ENCODE data around the gene DCP1A. TPM values are rescaled to one million over a fixed set of nuclear protein-coding genes. Genes with fewer than 3 reads are reported as not detected.

DCP1A gene
- total and polyA plus RNA-seq, 2 of the 13 experiments (the other 11 are each of a cell fraction or from before 2014, with no cell fraction given): 14.2 to 41.2 TPM

DNA sequence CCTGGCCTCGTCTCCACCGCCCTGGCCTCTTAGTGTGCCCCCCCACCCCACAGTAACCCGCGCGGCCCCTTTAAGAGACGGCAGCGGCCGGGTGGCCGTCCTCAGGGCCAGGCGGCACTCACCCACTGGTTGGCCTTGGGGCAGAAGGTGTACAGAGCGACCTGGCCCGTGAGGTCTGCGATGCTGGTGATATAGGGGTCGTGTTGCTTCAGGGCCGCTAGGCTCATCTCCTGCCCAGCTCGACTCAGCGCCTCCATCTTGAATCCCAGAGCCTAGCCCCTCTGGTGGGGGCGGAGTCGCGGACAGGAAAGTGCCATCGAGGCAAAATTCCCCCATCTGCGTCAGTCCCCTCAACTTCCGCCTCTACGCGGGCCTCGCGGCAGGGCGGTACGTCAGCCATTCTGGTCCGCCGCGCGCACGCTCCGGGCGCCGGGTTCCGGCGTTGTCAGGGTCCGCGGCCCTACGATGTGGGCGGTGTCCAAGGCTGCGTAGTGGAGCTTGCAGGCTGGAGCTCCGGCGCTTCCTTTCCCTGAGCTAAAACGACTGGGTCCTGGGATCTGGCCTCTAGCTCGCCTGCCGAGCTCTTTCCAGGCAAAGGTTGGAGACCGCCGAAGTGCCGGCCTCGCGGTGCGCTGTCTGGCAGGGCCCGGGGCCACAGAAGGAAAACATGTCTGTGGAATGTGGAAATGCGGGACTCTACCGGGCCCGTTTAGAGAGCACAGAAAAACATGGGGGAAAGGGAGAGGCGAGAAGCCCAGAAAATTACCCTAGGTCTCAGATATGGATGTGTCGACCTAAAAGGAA, at the start of gene DCP1A (continued):
- TF ChIP-seq, protein P1, sequence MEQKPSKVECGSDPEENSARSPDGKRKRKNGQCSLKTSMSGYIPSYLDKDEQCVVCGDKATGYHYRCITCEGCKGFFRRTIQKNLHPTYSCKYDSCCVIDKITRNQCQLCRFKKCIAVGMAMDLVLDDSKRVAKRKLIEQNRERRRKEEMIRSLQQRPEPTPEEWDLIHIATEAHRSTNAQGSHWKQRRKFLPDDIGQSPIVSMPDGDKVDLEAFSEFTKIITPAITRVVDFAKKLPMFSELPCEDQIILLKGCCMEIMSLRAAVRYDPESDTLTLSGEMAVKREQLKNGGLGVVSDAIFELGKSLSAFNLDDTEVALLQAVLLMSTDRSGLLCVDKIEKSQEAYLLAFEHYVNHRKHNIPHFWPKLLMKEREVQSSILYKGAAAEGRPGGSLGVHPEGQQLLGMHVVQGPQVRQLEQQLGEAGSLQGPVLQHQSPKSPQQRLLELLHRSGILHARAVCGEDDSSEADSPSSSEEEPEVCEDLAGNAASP (CRISPR knock-in tag; IDR thresholded peaks at IDR 0.05; ENCODE audit: borderline replicate concordance): peak; percentile 75
- TF ChIP-seq, protein P2, sequence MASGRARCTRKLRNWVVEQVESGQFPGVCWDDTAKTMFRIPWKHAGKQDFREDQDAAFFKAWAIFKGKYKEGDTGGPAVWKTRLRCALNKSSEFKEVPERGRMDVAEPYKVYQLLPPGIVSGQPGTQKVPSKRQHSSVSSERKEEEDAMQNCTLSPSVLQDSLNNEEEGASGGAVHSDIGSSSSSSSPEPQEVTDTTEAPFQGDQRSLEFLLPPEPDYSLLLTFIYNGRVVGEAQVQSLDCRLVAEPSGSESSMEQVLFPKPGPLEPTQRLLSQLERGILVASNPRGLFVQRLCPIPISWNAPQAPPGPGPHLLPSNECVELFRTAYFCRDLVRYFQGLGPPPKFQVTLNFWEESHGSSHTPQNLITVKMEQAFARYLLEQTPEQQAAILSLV (CRISPR knock-in tag; IDR thresholded peaks at IDR 0.05; ENCODE audit: borderline replicate concordance): peak; percentile 97
- TF ChIP-seq, protein P3, sequence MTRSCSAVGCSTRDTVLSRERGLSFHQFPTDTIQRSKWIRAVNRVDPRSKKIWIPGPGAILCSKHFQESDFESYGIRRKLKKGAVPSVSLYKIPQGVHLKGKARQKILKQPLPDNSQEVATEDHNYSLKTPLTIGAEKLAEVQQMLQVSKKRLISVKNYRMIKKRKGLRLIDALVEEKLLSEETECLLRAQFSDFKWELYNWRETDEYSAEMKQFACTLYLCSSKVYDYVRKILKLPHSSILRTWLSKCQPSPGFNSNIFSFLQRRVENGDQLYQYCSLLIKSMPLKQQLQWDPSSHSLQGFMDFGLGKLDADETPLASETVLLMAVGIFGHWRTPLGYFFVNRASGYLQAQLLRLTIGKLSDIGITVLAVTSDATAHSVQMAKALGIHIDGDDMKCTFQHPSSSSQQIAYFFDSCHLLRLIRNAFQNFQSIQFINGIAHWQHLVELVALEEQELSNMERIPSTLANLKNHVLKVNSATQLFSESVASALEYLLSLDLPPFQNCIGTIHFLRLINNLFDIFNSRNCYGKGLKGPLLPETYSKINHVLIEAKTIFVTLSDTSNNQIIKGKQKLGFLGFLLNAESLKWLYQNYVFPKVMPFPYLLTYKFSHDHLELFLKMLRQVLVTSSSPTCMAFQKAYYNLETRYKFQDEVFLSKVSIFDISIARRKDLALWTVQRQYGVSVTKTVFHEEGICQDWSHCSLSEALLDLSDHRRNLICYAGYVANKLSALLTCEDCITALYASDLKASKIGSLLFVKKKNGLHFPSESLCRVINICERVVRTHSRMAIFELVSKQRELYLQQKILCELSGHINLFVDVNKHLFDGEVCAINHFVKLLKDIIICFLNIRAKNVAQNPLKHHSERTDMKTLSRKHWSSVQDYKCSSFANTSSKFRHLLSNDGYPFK (CRISPR knock-in tag; IDR thresholded peaks at IDR 0.05; ENCODE audit: borderline replicate concordance): peak; percentile 100
- TF ChIP-seq ZNF75D (CRISPR knock-in tag; IDR thresholded peaks at IDR 0.05; ENCODE audit: borderline replicate concordance) (0 out of 2 replicates have a peak, but pooled peaks have one; percentile 14), ZNF260 (CRISPR knock-in tag; IDR thresholded peaks at IDR 0.05; ENCODE audit: borderline replicate concordance, low read depth) (no peak), RELA (CRISPR knock-in tag; IDR thresholded peaks at IDR 0.05) (peak; percentile 91), ZNF883 (CRISPR knock-in tag; IDR thresholded peaks at IDR 0.05; ENCODE audit: not compliant biosample characterization) (peak; percentile 86), PCBP1 (IDR thresholded peaks at IDR 0.05; ENCODE audit: borderline replicate concordance, low read depth, low read length) (peak; percentile 66; the same call in 1 of the 2 replicates), ZNF33A (CRISPR knock-in tag; IDR thresholded peaks at IDR 0.05; ENCODE audit: borderline replicate concordance) (peak; percentile 94), SMYD3 (CRISPR knock-in tag; IDR thresholded peaks at IDR 0.05) (peak; percentile 69; the same call in 1 of the 2 replicates), BORCS8-MEF2B (CRISPR knock-in tag; IDR thresholded peaks at IDR 0.05) (peak; percentile 98), ATF7 (IDR thresholded peaks at IDR 0.05) (peak; percentile 8; the same call in 1 of the 2 replicates), ATF7 (CRISPR knock-in tag; IDR thresholded peaks at IDR 0.05) (peak; percentile 67; the same call in 1 of the 2 replicates)
- TF ChIP-seq, protein P4, sequence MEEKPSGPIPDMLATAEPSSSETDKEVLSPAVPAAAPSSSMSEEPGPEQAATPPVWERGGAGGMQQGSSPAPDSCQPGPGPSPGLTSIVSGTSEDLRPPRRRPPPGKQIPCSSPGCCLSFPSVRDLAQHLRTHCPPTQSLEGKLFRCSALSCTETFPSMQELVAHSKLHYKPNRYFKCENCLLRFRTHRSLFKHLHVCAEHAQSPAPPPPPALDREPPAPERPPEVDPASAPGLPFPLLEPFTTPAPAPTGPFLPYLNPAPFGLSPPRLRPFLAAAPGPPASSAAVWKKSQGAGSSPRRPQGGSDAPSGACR (CRISPR knock-in tag; IDR thresholded peaks at IDR 0.05): peak; percentile 98
- TF ChIP-seq, protein P5, sequence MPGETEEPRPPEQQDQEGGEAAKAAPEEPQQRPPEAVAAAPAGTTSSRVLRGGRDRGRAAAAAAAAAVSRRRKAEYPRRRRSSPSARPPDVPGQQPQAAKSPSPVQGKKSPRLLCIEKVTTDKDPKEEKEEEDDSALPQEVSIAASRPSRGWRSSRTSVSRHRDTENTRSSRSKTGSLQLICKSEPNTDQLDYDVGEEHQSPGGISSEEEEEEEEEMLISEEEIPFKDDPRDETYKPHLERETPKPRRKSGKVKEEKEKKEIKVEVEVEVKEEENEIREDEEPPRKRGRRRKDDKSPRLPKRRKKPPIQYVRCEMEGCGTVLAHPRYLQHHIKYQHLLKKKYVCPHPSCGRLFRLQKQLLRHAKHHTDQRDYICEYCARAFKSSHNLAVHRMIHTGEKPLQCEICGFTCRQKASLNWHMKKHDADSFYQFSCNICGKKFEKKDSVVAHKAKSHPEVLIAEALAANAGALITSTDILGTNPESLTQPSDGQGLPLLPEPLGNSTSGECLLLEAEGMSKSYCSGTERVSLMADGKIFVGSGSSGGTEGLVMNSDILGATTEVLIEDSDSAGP (CRISPR knock-in tag; IDR thresholded peaks at IDR 0.05; ENCODE audit: borderline replicate concordance): peak; percentile 100
